CD4-positive, alpha-beta T cell treated with Interleukin-15 for 4 hours (primary cell): ENCODE measurements around the gene ST6GAL1.
"Not testable (repeated sequence)": the region's sequence is repeated elsewhere in the genome, so short reads cannot be mapped to it uniquely, and the experiment has no call there.

Experiments used
- DNase-seq: peaks from one replicate; pipeline ENCODE4 v3.0.0-alpha.2; 2020; ENCODE audit warnings: low spot score

The ST6GAL1 gene

GRCh38 chr3:186940967-186941366 lies 10.6 kb downstream of the ST6GAL1 start:
- no peak for DNase-seq

- no peak for DNase-seq
These were observed 11.8 kb downstream of the ST6GAL1 start for GRCh38 chr3:186942168-186942567.

- no peak for DNase-seq
These were observed 15.0 kb downstream of the ST6GAL1 start for GRCh38 chr3:186945255-186945823.

GRCh38 chr3:186946756-186947375 lies 16.5 kb downstream of the ST6GAL1 start:
- DNase-seq: no peak

- DNase-seq: no peak
These were observed 19.1 kb downstream of the ST6GAL1 start for GRCh38 chr3:186949281-186949982.

GRCh38 chr3:186950402-186951093 lies 20.2 kb downstream of the ST6GAL1 start:
- DNase-seq: no peak

GRCh38 chr3:186951640-186952552 lies 21.6 kb downstream of the ST6GAL1 start:
- no peak for DNase-seq

- DNase-seq: peak; percentile 55
These were observed 22.7 kb downstream of the ST6GAL1 start for GRCh38 chr3:186953011-186953487.

- DNase-seq: peak; percentile 32
These were observed 23.8 kb downstream of the ST6GAL1 start for GRCh38 chr3:186953992-186954699.

GRCh38 chr3:186955898-186956696 lies 25.8 kb downstream of the ST6GAL1 start:
- DNase-seq: no peak

- DNase-seq: no peak
These were observed 28.8 kb downstream of the ST6GAL1 start for GRCh38 chr3:186959029-186959624.

- no peak for DNase-seq
These were observed 30.0 kb downstream of the ST6GAL1 start for GRCh38 chr3:186960347-186960746.

- no peak for DNase-seq
These were observed 32.1 kb downstream of the ST6GAL1 start for GRCh38 chr3:186962445-186962844.

- no peak for DNase-seq
These were observed 33.3 kb downstream of the ST6GAL1 start for GRCh38 chr3:186963636-186964035.

- DNase-seq: no peak
These were observed 33.7 kb downstream of the ST6GAL1 start for GRCh38 chr3:186964071-186964470.

GRCh38 chr3:186964616-186965015 lies 34.3 kb downstream of the ST6GAL1 start:
- no peak for DNase-seq

GRCh38 chr3:186965141-186965879 lies 35.0 kb downstream of the ST6GAL1 start:
- no peak for DNase-seq

- no peak for DNase-seq
These were observed 36.1 kb downstream of the ST6GAL1 start for GRCh38 chr3:186966406-186966805.

- DNase-seq: not testable (repeated sequence)
These were observed 36.9 kb downstream of the ST6GAL1 start for GRCh38 chr3:186967236-186967635.
